HPDE6-E6E7 (cell line): ENCODE results near the gene LHX4.

Experiments used
- DNase-seq: peaks from one replicate; pipeline ENCODE4 v3.0.0; 2011; ENCODE audit warnings: missing footprints; ENCODE audit errors: extremely low spot score

Gene LHX4

GRCh38 chr1:180257486-180257885 lies 27.4 kb downstream of the LHX4 start:
- no peak for DNase-seq

DNA sequence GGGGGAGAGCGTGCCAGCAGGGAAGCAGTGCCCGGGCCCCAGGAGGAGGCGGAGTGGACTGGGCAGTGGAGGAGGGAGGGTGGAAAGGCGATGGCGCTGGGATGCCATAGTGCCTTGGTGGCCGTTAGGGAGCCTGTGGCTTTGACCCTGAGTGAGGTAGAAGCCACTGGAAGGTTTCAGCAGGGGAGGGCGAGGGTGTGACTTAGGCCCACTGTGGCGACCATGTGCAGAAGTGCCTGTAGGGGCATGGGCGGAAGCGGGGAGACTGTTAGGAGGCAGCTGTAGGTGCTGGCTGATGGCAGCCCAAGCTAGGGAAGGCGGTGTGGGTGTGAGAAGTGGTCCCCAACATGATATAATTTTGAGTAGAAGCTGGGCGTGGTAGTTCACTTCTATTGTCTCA lies 28.2 kb downstream of the LHX4 start:
- no peak for DNase-seq

GRCh38 chr1:180258935-180259334 lies 28.9 kb downstream of the LHX4 start:
- DNase-seq = no peak

- DNase-seq = no peak
These were observed 29.6 kb downstream of the LHX4 start for GRCh38 chr1:180259431-180260338.

DNA sequence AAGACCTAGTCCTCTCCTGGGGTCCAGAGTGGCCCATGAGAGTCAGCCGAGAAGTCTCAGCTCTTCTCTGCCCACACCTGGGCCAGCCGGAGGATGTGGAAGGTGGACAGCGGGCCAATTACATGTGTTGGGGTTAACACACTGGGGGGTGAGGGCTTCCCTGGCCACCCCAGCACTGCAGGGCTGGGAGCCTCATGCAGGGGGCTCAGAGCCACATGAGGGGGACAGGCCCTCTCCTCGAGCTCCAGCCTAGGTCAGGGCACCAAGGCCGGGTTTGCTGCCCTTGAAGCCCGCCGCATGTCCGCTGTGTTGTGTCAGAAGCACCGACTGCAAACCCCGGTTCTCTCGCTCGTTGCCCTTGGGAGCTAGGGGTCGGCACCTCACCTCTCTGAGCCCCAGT lies 30.5 kb downstream of the LHX4 start:
- DNase-seq = no peak

DNA sequence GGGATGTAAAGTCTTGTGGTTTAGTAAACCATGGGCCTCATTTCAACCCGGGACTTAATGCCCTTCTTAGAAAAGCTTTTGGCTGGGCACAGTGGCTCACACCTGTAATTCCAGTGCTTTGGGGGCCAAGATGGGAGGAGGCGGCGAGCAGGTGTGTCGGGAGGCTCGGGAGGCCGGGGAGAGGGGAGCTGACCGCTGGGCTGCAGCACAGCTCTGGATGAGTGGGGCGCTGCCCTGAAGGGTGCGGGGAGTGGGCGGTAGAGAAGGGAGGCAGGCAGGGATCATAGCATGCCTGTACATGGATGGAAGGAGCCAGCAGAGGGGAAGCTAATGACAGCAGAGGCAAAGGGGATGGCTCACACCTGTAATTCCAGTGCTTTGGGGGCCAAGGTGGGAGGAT lies 31.0 kb downstream of the LHX4 start:
- DNase-seq = no peak

DNA sequence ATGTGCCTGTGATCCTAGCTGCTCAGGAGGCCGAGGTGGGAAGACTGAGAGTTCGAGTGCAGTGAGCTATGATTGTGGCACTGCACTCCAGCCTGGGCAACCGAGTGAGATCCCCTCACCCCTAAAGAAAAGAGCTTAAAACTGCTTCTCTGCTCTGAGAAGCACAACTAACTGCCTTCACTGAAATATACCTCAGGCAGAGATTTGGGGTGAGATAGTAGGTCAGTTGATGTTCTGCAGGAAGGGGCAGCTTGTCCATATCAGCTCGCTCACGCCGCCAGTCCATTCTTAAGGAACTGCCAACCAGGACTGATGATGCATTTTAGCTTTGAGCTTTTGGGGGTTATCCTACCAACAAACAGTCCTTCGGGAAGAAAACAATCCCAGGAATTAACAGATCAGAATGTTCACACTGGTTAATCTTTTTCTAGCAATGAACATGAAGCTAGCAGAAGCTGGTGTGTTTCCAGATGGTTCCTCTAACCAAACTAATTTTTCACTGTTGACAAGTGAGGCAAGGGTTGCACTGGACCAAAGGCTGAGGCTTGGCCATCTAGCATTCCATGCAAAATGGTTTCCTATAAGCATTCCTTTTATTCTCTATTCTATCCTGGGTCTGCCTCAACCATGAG lies 31.6 kb downstream of the LHX4 start:
- no peak for DNase-seq

- DNase-seq = no peak
These were observed 32.8 kb downstream of the LHX4 start for GRCh38 chr1:180262628-180263488.

- DNase-seq = no peak
These were observed 34.5 kb downstream of the LHX4 start for GRCh38 chr1:180264595-180264994.

GRCh38 chr1:180265201-180265600 lies 35.1 kb downstream of the LHX4 start:
- no peak for DNase-seq

GRCh38 chr1:180265871-180266270 lies 35.8 kb downstream of the LHX4 start:
- DNase-seq = no peak

- no peak for DNase-seq
These were observed 36.5 kb downstream of the LHX4 start for GRCh38 chr1:180266275-180267210.

DNA sequence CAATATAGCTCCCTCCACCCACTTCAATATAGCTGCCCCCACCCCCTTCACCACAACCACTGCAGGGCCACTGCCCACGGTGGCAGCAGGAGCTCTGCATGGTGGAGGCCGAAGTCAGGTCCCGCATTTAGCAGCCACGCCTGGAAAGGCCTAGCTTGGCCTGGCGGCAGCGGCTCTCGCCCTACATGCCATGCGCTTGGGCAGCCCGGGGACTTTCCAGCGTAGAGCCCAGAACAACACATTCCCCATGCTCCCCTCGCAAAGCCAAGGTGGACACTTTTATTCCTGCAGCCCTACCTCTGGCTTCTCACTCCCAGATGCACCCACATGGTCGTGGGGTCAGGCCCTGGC lies 37.1 kb downstream of the LHX4 start:
- DNase-seq = no peak

DNA sequence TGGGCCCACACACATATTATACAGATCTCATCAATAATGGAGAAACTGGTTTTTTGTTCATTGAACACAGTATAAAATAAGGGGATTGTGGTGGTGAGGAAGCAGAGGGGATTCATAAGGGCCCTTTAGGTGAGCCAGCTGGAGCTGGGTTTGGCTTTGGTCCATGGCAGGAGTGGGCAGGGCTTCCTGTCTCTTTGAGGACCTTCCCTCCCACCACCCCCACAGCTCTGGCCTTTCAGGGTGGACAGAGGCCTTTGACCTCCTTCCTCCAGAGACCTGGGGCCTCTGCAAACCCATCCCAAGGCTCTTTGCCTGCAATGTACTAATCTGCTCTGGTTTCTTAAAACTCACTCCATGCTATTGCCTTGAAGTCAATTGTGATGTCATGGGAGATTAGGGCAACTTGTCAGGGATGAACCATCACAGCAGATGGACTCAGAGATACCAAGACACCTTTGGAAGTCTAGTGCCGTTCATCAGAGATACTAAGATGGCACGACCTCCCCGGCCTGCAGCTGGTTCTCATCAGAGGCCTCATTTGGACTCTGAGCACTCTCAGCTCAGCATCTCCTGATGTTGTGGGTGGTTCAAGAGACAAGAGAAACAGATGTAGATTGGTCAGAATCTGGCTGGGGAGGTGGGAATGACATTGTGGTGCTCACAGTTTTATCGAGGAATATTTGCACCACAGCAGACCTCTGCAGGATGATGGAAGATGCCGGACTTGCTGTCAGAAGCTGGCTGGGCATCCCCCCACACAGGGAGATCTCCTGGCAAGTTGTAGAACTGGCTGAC lies 37.9 kb downstream of the LHX4 start:
- DNase-seq = no peak

GRCh38 chr1:180268556-180269075 lies 38.6 kb downstream of the LHX4 start:
- DNase-seq = no peak

GRCh38 chr1:180269645-180270529 lies 39.8 kb downstream of the LHX4 start:
- peak; percentile 46 for DNase-seq

DNA sequence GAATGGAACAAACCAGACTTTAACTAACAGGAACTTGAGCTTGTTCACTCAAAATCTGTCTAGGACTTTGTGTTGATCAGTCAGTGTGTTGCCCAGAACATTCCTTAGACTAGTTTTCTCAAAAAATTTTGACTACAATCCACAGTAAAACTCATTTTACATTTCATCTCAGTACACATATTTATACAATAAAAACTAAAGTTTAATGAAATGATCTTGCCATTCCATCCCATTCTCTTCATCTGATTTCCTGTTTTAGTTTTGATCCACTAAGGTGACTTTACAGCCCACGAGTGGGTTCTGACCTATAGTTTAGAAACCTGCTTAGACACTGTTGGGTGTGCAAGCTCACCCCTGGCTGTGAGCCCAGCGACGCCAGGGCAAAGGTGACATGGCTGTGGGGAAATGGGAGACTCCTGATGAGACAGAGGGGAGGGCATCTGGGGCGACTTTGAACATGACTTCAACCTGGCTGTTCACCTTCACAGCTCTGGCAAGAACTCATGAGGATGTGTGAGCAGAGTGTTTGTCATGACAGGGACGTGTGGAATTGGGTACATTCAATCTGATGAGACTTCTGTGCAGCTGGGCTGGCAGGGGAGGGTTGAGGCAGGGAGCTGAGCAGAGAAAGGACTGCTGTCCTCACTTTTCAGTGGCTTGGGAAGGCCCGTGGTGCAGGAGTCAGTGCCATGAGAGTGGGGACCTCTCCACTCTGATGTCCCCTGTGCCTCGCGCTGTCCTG lies 40.6 kb downstream of the LHX4 start:
- DNase-seq = no peak
